Stimulated activated CD4-positive, alpha-beta T cell treated with anti-CD3 and anti-CD28 coated beads, Interleukin-1b, Interleukin-23, amount 100 ng/mL, for 4 hours (primary cell): ENCODE results near the gene HS6ST1.

Source experiments
- DNase-seq, 2 donors: peaks; one replicate each; pipeline ENCODE4 v3.0.0-alpha.2; 2020; ENCODE audit warnings: low read depth in 2 of 2

Gene HS6ST1

DNA sequence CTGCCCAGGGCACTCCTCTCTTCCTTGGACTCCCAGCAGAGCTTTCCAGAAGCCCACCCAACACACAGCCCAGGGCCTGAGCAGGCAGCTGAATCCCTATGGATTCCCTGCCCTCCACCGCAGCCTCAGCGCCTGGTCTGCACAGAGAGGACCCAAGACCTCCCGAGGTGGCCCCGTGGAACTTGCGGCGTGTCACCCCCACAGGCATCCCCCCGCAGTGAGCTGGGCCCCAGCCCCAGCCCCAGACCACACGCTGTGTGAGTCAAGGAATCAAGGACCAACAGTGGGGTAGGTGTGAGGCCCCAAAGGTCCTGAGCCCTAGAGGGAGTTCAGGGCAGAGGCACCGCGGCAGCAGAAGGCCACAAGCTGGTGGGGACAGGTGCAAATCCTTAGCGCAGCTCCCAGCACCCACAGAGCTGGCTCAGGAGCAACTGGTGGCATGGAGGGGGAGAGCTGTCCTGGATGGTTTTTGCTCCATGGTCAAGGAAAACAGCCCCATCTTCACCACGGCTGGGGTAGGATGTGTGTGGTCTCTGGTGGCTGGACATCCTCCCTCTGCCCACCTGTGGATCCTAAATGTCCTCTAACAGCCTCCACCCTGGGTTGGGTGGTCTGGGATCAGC, 8.5 kb downstream of the HS6ST1 start:
- no peak for DNase-seq

DNA sequence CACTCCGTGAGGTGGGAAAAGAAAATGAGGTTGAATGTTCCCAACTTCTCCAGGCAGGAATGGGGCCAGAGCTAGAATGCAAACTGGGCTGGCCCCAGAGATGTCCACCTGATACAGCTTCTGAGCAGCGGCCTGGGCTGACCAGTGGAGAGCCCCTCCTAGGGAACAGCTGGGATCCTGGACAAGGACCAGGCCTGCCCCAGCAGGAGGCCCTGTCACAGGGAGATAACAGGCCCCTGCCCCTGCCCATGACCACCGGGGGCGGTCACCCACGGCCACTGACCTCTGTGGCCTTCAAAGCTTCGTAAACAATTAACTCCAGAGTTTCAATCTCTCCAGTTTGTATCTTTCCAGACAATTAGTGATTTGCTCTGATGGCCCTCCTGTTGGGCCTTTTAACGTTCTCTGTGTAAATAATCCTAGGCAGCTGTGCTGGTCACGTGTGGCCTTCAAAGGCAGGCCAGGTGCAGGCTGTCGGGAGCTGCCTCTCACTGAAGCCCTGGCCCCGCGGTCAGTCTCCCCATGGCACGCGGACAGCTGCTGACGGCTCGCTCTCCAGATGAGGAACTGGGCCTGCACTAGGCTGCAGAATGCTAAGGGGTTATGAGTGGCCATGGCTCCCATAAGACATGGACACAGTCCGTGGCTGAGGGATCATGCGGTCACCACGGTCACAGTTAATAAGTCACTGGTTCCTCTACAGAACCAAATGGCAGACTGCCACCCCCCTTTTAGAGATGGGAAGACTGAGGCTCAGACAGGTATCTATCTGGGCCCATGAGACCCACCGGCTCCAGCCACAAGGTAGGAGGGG, 9.2 kb downstream of the HS6ST1 start:
- DNase-seq: no peak

DNA sequence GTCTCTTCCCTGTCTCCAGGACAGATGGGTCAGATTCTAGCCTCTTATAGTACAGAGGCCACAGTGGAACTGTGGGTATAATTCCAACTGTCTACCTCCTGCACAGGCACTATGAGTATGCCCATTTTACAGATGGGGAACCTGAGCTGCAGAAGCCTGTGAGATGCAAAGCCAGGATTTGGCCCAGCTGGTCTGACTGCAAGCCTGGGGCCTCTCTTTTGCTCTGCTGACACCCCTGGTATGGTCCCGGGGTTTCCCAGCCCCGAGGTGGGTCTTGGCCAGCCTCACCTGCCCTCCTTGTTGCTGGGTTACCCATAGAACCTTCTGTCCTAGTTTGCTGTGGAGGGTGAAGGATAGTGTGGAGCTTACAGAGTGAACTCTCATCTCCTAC, 9.8 kb downstream of the HS6ST1 start:
- no peak for DNase-seq

DNA sequence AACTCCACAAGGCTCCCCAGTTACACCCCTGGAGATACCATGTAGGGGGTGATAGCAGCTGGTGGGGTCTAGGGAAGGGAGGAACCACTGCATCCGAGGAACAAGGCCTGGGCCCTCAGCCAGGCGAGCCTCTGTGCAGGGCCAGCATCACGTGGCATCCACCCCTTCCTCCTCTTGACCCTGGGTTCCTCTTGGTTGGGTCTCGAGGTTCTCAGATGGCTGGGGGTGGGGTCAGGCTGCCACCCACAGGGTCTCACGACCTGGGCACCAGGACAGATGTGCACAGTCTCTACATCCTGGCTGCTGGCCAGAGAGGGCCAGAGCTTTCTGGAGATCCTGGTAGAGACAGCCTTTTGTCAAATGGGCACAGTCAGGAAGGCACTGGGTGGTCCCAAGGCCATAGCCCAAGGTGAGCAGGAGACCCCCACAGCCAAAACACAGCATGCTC, 10.4 kb downstream of the HS6ST1 start:
- no peak for DNase-seq

DNA sequence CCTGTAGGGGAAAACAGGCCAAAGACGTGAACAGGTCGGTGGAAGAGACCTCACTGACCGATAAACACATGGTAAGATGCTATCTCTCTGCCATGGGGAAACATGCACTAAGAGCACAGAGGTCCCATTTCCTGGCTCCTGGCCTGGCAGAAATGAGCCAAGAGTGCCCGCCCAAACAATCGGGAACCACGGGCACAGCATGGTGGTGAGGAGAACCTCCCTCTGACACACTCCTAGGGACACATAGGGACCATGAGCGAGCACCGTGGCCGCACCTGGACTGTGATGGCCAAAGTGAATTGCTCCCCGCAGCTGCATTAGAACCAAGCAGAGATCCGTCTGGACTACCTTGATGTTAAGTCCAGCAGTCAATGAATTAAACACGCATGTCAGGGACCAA, 11.1 kb downstream of the HS6ST1 start:
- no peak for DNase-seq

DNA sequence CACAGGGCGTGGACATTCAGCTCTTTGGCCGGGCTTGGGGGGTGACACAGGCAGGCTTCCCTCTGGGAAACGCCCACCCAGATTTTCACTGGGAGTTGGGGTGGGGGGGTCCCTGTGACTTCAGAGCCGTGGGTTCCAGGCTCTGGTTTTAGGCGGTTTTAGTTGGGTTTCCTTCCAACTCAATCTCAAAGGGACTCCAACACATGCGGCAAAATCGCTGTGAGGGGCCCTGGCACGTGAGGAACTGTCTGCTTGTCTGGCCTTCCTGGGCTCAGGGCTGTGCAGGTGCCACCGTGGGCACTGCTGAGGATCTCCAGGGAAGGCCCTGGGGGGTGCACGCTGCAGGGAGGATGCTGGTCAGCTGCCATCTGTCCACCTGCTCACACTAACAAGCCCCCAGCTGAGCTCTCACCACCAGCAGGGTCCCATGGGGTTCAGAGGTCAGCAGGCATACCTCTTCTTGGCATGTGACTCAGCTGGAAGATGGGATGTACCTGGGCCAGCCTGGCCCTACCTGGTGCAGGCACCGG, 11.7 kb downstream of the HS6ST1 start:
- no peak for DNase-seq

DNA sequence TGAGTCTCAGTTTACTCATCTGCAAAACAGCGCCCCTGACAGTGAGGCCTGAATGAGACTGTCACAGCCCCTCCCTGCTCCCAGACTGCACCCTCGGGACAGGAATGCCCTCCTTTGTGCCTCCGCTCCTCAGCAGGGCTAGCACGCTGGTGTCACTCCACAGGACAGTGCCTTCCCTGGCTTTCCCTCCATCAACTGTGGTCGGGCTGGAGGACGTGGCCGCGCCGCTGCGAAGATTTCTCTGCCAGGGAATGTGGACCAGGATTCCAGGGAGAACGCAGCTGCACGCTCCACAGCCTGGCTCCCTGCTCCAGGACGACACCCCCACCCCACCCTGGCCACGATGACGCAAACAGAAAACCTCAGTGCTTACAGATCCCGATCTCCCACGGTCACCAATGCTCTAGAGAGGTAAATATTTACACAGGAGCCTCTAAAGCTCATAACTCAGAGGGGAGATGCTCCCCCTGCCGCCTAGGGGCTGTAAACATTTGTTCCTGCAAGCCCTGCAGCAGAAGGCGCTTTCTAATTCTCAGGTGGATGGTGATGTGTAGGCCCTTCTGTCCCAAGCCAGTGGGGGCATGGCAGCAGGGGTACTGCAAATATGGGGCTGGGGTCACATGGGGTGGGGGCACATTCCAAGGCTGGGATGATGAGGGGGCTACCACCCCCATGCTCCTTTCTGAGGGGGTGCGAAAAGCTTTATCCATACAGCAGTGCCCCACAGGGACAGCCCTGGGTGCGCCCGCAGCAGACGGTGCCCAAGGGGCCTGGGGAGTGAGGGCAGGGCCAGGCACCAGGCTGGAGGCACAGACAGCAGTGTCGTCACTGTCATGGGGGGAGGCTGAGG, 12.4 kb downstream of the HS6ST1 start:
- DNase-seq: no peak

DNA sequence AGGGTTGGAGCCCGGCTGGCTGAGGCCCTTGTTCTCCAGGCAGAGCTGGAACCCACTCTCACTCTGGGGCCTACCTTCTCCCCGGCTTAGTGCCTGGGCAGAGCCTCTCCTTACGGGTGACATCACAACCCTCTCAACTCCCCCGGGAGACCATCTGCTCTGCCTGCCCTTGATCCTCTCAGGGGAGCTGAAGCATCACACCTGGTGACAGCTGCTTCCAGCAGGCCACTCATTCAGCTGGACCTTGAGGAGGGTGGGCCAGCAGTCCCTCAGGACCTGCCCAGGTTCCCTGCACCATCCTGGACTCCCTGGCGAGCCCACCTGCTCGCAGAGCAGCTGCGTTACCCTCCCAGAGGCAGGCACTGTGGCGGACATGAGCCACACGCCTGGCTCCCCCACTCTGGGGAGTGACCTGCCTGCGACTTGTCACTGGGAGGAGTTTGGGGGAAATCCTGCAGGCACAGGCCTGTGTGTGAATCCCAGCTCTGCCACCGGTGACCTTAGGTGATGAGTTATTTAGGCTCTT, 13.1 kb downstream of the HS6ST1 start:
- no peak for DNase-seq

DNA sequence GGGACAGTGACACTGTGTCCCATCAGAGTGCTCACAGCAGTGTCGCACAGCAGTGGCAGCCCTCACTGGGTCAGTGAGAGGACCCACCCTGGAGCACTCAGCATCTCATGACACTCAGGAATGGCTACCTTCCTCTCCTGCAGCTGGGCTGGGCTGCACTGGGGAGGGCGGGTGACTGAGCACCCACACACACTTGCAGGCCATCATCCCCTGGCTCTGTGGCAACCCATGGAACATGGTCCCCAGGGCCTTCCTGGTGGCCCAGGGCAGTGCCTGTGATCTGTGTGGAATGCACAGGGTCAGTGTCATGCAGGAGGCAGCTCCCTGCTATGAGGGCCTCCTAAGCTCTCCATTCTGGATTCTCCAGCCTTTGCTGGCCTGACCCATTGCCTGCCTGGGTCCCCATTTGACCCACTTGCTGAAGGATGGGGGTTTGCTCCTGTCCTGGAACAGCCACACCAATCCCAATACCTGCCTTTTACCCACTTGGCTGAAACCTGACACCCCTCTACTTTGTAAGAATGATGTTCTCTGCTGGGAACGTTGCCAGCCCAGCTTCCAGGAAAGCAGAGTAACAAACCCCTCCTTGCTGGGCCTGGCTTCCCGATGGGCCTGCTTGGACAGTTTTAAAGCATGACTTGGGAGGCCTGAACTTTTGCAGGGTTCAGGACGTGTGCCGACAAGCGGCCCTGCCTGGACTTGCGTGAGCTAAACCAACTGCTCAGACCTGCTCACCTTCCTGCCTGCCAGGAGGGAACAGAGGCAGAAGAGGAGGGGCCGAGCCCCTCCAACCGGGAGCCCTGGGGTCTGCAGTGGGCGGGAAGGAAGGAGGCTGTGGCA, 13.7 kb downstream of the HS6ST1 start:
- DNase-seq: no peak

DNA sequence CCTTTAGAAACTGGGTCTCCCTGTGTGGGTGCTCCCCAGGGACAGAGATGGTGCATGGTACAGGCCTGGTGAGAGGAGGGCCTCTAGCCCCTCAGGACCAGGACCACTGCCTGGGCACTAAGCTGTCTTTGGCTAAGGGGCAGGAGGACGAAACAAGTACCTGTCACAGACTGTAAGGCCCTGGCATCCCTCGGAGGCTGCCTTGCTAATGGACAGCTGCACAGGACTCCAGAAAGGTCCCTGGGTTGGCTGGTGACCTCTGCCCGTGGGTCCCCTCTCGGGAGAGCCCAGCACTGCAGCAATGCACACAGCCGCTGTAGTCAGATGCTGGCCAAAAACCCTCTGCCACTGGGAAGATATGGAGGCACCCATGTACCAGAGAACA, 14.3 kb downstream of the HS6ST1 start:
- DNase-seq: no peak

DNA sequence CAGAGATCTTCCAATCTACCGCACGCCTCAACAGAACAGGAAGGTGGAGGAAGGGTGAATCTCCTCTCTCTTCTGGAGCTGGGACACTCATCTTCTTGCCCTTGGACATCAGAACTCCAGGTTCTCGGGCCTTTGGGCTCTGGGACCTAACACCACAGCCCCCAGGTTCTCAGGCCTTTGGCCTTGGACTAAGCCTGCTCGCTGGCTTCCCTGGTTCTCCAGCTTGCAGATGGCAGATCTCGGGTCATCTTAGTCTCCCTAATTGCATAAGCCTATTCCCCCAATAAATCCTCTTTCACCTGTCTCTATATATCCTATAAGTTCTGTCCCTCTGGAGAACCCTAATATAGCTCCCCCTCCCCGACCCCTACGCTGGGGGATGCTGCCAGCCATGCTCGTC, 14.8 kb downstream of the HS6ST1 start:
- no peak for DNase-seq

DNA sequence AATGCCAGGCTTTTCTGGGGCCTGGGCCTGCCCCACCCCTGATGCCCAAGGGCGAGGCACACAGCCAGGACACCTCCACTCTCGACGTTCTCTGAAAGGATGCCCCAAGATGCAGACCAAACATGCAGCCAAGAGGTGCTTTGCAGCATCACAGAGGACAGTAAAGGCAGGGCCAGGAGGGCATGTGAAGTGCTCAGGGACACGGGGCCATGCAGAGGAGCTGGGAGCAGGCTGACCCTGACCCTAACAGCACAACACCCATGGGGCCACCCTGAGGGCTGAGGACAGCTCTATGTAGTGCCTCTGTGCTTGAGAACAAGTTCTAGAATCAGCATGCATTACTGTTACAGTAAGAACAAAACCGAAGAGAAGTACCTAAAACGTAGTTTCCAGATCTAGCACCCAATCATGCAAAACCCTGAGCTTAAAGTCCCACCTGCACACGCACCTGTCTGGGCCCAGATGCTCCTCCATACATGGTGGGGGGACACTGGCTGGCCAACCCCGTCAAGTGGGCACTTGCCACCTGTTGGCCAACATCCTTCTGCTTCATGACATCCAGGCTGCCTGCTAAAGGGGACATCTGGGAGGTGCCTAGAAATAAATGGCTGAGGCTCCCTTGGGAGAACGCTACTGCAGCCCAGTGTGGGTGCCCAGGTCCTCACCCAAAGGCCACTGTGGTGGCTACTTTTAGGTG, 15.4 kb downstream of the HS6ST1 start:
- no peak for DNase-seq

DNA sequence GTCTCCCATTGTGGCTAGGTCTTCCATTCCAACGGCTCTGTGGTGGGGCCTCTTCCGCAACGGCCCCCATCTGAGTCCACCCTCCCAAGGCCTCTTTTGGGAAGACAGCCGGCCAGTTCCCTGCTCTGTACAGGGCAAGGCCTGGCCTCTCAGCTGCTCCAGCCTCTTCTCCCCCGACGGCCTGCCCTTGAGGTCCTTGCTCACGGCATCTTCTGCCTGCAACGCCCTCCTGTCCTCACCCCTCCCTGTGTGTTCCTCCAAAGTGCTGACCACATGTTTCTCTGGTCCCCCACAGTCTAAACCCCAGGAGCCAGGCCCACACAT, 16.0 kb downstream of the HS6ST1 start:
- DNase-seq: no peak

DNA sequence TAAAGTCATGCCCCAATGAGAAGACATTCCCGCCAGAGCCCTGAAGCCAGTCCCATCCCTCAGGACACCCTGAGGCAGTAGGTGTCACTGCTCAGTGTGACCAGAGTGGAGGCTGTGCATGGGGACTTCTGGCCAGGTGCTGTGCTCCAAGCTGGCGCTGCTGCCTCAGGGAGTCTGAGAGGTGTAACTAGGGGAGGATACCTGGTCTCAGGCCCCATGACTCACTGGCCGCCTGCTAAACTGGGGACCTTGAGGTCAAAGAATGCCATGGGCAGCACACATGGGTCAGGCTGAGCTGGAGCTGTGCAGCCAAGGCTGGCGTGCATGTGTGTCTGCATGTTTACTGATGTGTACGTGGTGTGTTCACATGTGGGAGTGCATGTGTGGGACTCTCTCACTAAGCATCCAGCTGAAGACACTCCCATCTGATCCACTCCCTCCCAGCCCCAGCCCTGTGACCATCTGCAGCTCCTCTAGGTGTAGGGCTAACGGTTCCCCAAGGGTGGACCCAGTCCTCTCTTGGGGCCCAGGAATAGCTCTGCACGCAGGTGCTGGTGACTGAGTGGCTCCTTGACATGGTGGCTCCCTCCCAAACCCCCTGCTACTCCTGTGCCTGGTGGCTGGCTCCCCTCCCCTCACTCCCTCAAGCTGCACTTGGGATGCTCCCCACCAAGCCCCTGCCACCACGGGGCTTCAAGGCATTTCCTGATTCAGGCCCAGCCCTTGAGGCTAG, 16.5 kb downstream of the HS6ST1 start:
- no peak for DNase-seq

DNA sequence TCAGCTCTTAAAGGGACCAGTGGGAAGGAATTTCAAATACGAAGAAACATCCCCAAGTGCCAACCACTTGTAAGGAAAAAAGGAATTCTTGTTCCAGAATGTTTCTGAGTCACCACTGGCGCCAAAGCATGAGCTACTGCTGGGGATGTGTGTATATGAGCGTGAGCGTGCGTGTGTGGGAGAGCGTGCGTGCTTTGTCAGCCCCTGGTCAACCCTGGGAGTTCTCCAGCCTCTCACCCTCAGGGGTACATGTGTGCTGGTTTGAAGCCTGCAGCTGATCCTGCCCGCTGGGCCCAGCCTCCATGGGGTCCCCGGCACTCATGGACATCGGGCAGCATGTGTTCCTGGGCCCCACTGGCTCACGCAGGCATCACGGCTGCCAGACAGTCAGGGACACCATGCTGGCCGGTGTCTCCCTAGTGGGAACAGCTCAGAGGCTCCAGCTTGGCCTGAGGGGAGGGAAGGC, 17.1 kb downstream of the HS6ST1 start:
- no peak for DNase-seq

DNA sequence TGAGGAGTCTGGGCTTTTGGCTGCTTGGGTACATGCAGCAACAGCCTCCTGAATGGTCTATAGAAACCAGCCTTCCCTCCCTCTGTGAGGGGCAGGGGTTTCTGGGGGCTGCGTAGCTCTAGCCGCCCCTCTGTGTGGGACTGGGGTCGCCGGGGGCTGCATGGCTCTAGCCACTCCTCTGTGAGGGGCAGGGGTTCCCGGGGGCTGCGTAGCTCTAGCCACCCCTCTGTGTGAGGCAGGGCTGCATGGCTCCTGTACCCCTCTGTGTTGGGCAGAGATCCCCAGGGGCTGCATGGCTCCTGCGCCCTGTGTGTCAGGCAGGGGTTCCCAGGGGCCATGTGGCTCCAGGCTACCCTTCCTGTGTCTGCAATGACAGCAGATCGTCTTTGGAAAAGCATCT, 17.6 kb downstream of the HS6ST1 start:
- DNase-seq: no peak

DNA sequence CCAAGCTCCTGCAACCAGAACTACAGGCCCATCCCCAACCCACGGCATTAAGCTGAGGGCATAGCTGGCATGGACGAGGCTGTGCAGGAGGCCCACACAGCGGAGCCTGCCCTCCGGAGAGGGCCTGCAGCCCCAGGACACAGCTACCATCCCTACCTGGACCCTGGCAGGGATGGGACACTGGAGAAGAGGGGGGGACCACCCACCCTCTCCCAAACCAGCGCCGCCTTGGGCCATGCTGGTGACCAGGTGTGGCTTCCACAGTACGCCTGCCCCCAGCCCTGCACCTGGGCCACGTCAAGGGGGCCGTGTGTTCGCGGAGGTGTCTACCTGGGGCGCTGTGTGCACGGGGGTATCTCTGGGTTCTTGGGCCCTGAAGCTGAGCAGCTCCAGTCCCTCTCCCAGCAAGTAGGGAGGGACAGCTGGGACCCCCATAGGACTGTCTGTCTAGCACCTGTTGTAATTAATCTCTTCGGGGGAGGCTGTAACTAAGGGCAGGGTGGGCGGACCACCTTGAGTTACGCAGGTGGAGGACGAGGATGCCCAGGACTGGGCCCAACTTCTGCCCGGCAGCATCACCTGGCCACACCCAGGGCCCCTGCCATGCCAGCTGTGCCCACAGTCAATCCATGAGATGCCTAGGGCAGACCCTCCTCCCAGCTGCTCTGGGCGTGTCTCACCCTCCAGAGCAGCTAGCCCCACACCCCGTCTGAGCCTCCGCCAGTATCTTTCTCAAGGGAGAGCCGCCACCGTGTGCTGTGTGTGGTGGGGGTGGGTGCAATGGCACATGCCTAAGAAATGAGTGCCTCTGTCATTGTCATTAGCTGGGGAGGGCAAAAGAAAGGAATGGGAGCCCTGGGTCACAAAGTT, 18.3 kb downstream of the HS6ST1 start:
- no peak for DNase-seq

DNA sequence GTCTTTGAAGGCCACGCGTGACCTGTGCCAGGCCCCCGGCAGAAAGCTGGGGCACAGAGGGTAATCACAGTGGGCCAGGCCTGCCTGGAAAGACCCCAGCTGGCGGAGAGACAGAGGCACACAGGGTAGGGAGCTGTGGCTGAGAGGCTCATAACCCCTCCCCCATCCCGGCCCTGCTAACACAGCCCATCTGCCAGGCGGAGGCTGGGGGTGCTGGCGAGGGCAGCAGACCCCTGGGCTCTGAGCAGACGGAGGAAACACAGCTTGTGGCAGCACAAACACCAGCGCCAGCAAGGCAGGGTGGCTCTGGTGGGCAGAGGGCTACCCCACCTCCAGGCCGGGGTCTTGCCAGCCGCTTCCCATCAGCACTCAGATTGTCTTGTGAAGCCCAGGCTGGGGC, 19.0 kb downstream of the HS6ST1 start:
- DNase-seq: no peak
